HUES6 (cell line): ENCODE results near the gene SCAMP5.

Source experiments
- H3K27ac ChIP-seq: 2 replicates; pipeline ENCODE4 v1.7.0; 2013; ENCODE audit warnings: low read depth, mild to moderate bottlenecking, low read length, inconsistent platforms
- H3K27me3 ChIP-seq: 2 replicates; pipeline ENCODE4 v1.6.1; 2013; ENCODE audit warnings: low read length; ENCODE audit not compliant: control insufficient read depth, insufficient read depth
- H3K36me3 ChIP-seq: 2 replicates; pipeline ENCODE4 v1.6.1; 2013; ENCODE audit warnings: low read length; ENCODE audit not compliant: control insufficient read depth, insufficient read depth
- H3K4me1 ChIP-seq: 2 replicates; pipeline ENCODE4 v1.6.1; 2013; ENCODE audit warnings: low read length; ENCODE audit not compliant: control insufficient read depth, insufficient read depth
- H3K4me3 ChIP-seq: 2 replicates; pipeline ENCODE4 v1.5.1; 2013; ENCODE audit warnings: low read depth, low read length
- H3K9ac ChIP-seq: one replicate; pipeline ENCODE4 v1.6.1; 2013; ENCODE audit warnings: mild to moderate bottlenecking, low read length
- H3K9me3 ChIP-seq: 2 replicates; pipeline ENCODE4 v1.6.1; 2013; ENCODE audit warnings: low read depth, low read length; ENCODE audit not compliant: control insufficient read depth, insufficient read depth

SCAMP5 gene

GRCh38 chr15:74995779-74996765 is 709 bp downstream of the SCAMP5 start:
- peak overlapping the region; percentile 63 for H3K9ac ChIP-seq
- H3K4me3 ChIP-seq = peak overlapping the region; percentile 86
- no peaks in the 10 kb centered on the region for H3K9me3 ChIP-seq
- no peaks in the 10 kb centered on the region for H3K36me3 ChIP-seq
- H3K27ac ChIP-seq = no peak overlapping the region
- H3K27me3 ChIP-seq = peaks cover 30% of the 10 kb centered on the region
- 0 out of 2 replicates have a peak, but pooled peaks cover 6% of the 10 kb centered on the region for H3K4me1 ChIP-seq

- Histone ChIP-seq H3K9me3 (no peaks in the 10 kb centered on the region), H3K4me1 (0 out of 2 replicates have a peak, but pooled peaks cover 6% of the 10 kb centered on the region), H3K36me3 (no peaks in the 10 kb centered on the region), H3K9ac (no peak overlapping the region), H3K4me3 (no peak overlapping the region), H3K27ac (no peak overlapping the region), H3K27me3 (peaks cover 24% of the 10 kb centered on the region)
Observed at GRCh38 chr15:74997141-74997540, 1.8 kb downstream of the SCAMP5 start.

GRCh38 chr15:74997543-74997942 is 2.2 kb downstream of the SCAMP5 start:
- H3K9me3 ChIP-seq = no peaks in the 10 kb centered on the region
- H3K27ac ChIP-seq = no peak overlapping the region
- H3K36me3 ChIP-seq = no peaks in the 10 kb centered on the region
- H3K9ac ChIP-seq = no peak overlapping the region
- no peak overlapping the region for H3K4me3 ChIP-seq
- 0 out of 2 replicates have a peak, but pooled peaks cover 6% of the 10 kb centered on the region for H3K4me1 ChIP-seq
- H3K27me3 ChIP-seq = peaks cover 24% of the 10 kb centered on the region

- H3K9ac ChIP-seq = no peak overlapping the region
Observed at GRCh38 chr15:75001310-75001709, 5.9 kb downstream of the SCAMP5 start.

GRCh38 chr15:75002398-75002797 is 7.0 kb downstream of the SCAMP5 start:
- H3K27ac ChIP-seq = no peak overlapping the region

More at GRCh38 chr15:75001310-75001709, 5.9 kb downstream of the SCAMP5 start:
- no peaks in the 10 kb centered on the region for H3K36me3 ChIP-seq
- H3K27me3 ChIP-seq = peaks cover 16% of the 10 kb centered on the region
- H3K27ac ChIP-seq = no peak overlapping the region
- H3K4me3 ChIP-seq = no peak overlapping the region
- H3K4me1 ChIP-seq = 0 out of 2 replicates have a peak, but pooled peaks cover 3% of the 10 kb centered on the region
- no peaks in the 10 kb centered on the region for H3K9me3 ChIP-seq

GRCh38 chr15:75007216-75007615 is 11.9 kb downstream of the SCAMP5 start:
- no peak overlapping the region for H3K4me3 ChIP-seq
- H3K27ac ChIP-seq = no peak overlapping the region
- H3K27me3 ChIP-seq = no peaks in the 10 kb centered on the region
- H3K4me1 ChIP-seq = no peaks in the 10 kb centered on the region
- no peak overlapping the region for H3K9ac ChIP-seq
- H3K9me3 ChIP-seq = no peaks in the 10 kb centered on the region
- H3K36me3 ChIP-seq = no peaks in the 10 kb centered on the region

More at GRCh38 chr15:75002398-75002797, 7.0 kb downstream of the SCAMP5 start:
- H3K27me3 ChIP-seq = peaks cover 5% of the 10 kb centered on the region; the same call in 1 of the 2 replicates
- no peaks in the 10 kb centered on the region for H3K9me3 ChIP-seq
- H3K4me3 ChIP-seq = no peak overlapping the region
- no peaks in the 10 kb centered on the region for H3K4me1 ChIP-seq
- no peaks in the 10 kb centered on the region for H3K36me3 ChIP-seq
- no peak overlapping the region for H3K9ac ChIP-seq

GRCh38 chr15:75008221-75008625 is 12.9 kb downstream of the SCAMP5 start:
- Histone ChIP-seq H3K4me3 (no peak overlapping the region), H3K4me1 (no peaks in the 10 kb centered on the region), H3K9me3 (no peaks in the 10 kb centered on the region), H3K27me3 (no peaks in the 10 kb centered on the region), H3K36me3 (peaks cover 6% of the 10 kb centered on the region; the same call in 1 of the 2 replicates), H3K9ac (no peak overlapping the region), H3K27ac (no peak overlapping the region)

GRCh38 chr15:75008629-75009326 is 13.4 kb downstream of the SCAMP5 start:
- Histone ChIP-seq H3K36me3 (peaks cover 7% of the 10 kb centered on the region; the same call in 1 of the 2 replicates), H3K27ac (no peak overlapping the region), H3K9ac (no peak overlapping the region), H3K4me1 (no peaks in the 10 kb centered on the region), H3K9me3 (no peaks in the 10 kb centered on the region), H3K4me3 (no peak overlapping the region), H3K27me3 (no peaks in the 10 kb centered on the region)

- Histone ChIP-seq H3K36me3 (peaks cover 37% of the 10 kb centered on the region; the same call in 1 of the 2 replicates), H3K9me3 (no peaks in the 10 kb centered on the region), H3K27me3 (no peaks in the 10 kb centered on the region), H3K27ac (no peak overlapping the region), H3K4me1 (no peaks in the 10 kb centered on the region), H3K9ac (no peak overlapping the region), H3K4me3 (no peak overlapping the region)
Observed at GRCh38 chr15:75016431-75016830, 21.1 kb downstream of the SCAMP5 start.

GRCh38 chr15:75019916-75020315 is 24.6 kb downstream of the SCAMP5 start:
- no peak overlapping the region for H3K4me3 ChIP-seq
- H3K27ac ChIP-seq = no peak overlapping the region
- no peaks in the 10 kb centered on the region for H3K27me3 ChIP-seq
- peaks cover 24% of the 10 kb centered on the region; the same call in 1 of the 2 replicates for H3K36me3 ChIP-seq
- H3K9me3 ChIP-seq = no peaks in the 10 kb centered on the region
- no peaks in the 10 kb centered on the region for H3K4me1 ChIP-seq
- H3K9ac ChIP-seq = no peak overlapping the region
